Measurements from ENCODE around the gene FLACC1. TPM values are rescaled to one million over a fixed set of nuclear protein-coding genes. Genes with fewer than 3 reads are reported as not detected.

Gene FLACC1
- total and polyA plus RNA-seq, 2 experiments from 2014 or later = 0.10 to 0.27 TPM

GRCh38 chr2:201320257-201320656, 36.9 kb downstream of the FLACC1 start:
- Histone ChIP-seq H3K27me3 (ENCODE audit: insufficient read depth) (no peaks in the 10 kb centered on the region), H2AFZ (no peak overlapping the region), H3K27ac (ENCODE audit: low read depth) (no peak overlapping the region), H3K9me2 (ENCODE audit: insufficient read depth) (no peaks in the 10 kb centered on the region), H3K4me2 (no peak overlapping the region), H4K20me1 (replicated peaks; ENCODE audit: insufficient read depth) (no peaks in the 10 kb centered on the region), H3K4me1 (ENCODE audit: insufficient read depth) (no peaks in the 10 kb centered on the region), H3F3A (replicated peaks; ENCODE audit: low read depth) (no peaks in the 10 kb centered on the region), H3K36me3 (ENCODE audit: insufficient read depth) (no peaks in the 10 kb centered on the region), H3K79me2 (replicated peaks; ENCODE audit: insufficient read depth) (no peaks in the 10 kb centered on the region), H3K4me3 (no peak overlapping the region)
- Mint-ChIP-seq H3K27me3 (ENCODE audit: insufficient read depth, low read depth, poor library complexity) (peaks cover 12% of the 10 kb centered on the region), H3K9me3 (peaks cover 15% of the 10 kb centered on the region; the same call in 2 of the 3 replicates), H3K27ac (no peak overlapping the region), H3K4me3 (no peak overlapping the region), H3K36me3 (ENCODE audit: low read depth) (peaks cover 7% of the 10 kb centered on the region; the same call in 1 of the 3 replicates), H3K4me1 (no peaks in the 10 kb centered on the region)
- TF ChIP-seq CREB1 (CRISPR knock-in tag; IDR thresholded peaks at IDR 0.05; ENCODE audit: low read depth) (no peak), EZH2 (IDR thresholded peaks at IDR 0.05; ENCODE audit: low read depth, unreplicated experiment) (no peak), CTCF (conservative IDR thresholded peaks at IDR 0.05; ENCODE audit: low read depth in 2 of 2) (no peak), ZNF114 (CRISPR knock-in tag; IDR thresholded peaks at IDR 0.05) (no peak), EZH2phosphoT487 (IDR thresholded peaks at IDR 0.05; ENCODE audit: unreplicated experiment) (no peak), REST (IDR thresholded peaks at IDR 0.05; ENCODE audit: unreplicated experiment) (no peak), NANOG (IDR thresholded peaks at IDR 0.05; ENCODE audit: borderline replicate concordance) (no peak), STAT1 (IDR thresholded peaks at IDR 0.05; ENCODE audit: unreplicated experiment) (no peak), ZNF462 (CRISPR knock-in tag; IDR thresholded peaks at IDR 0.05) (no peak), ZNF331 (CRISPR knock-in tag; IDR thresholded peaks at IDR 0.05; ENCODE audit: low read depth) (no peak)
- ATAC-seq (no peak), DNase-seq (ENCODE audit: low spot score) (no peak)
